GM12873 (cell line): ENCODE results near the gene CCDC121.
A peak's percentile ranks its signal among the peaks of the same experiment; 100 is the strongest.

Experiments
- TF ChIP-seq, protein P1 (sequence below): IDR thresholded peaks from 2 replicates; pipeline ENCODE4 v1.5.1; 2012; ENCODE audit warnings: low read depth, mild to moderate bottlenecking, moderate library complexity, low read length, control low read depth; ENCODE audit not compliant: insufficient read depth; ENCODE audit errors: missing control alignments

CCDC121 gene, protein sequence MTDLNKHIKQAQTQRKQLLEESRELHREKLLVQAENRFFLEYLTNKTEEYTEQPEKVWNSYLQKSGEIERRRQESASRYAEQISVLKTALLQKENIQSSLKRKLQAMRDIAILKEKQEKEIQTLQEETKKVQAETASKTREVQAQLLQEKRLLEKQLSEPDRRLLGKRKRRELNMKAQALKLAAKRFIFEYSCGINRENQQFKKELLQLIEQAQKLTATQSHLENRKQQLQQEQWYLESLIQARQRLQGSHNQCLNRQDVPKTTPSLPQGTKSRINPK

DNA sequence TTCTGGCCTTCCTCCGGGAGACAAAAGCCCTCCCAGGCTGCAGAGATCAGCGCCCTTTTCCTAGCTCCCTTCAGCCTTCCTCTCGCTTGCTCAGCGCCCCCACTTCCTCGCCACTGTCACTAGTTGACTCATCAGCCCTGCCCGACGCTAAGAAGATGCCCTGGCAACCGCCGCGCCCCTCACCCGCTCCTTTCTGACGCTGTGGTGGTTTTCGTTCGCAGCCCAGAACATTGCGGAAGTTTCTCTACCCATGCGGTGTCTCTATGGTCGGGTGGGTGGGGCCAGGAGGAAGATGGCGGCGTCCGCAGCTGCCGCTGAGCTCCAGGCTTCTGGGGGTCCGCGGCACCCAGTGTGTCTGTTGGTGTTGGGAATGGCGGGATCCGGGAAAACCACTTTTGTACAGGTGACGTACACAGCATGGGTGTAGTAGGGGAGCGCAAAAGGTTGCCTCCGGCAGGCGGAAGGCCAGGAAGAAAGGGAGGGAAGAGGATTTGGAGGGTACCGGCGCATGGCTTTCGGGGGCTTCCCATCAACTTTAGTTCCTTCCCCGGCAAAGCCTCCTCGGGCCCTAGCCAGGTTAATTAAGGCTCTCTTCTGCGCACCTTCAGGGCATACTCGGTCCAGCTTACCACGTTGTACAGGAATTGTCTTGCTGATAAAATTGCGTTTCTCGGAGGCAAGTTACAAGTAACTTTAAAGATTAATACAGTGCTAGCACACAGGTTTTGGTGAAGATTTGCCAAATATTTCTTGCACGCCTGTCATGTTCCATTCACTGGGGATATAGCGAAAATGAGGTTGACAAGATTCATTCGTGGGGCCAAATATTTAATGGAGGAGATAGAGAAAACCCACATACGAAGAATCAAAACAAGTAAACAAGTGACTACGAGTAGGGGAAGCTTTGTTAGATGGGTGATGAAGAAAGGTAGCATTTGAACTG, at the start of gene CCDC121, which contains the start of gene GPN1:
Gene CCDC121 (minus strand): TSS at position 246 of the 943 bp plus-strand sequence. CDS start 1,213 bp downstream, outside the sequence.
Gene GPN1 (plus strand): TSS at position 284 of the 943 bp plus-strand sequence. CDS start 9 bp downstream, at position 293.
- TF ChIP-seq, protein P1, sequence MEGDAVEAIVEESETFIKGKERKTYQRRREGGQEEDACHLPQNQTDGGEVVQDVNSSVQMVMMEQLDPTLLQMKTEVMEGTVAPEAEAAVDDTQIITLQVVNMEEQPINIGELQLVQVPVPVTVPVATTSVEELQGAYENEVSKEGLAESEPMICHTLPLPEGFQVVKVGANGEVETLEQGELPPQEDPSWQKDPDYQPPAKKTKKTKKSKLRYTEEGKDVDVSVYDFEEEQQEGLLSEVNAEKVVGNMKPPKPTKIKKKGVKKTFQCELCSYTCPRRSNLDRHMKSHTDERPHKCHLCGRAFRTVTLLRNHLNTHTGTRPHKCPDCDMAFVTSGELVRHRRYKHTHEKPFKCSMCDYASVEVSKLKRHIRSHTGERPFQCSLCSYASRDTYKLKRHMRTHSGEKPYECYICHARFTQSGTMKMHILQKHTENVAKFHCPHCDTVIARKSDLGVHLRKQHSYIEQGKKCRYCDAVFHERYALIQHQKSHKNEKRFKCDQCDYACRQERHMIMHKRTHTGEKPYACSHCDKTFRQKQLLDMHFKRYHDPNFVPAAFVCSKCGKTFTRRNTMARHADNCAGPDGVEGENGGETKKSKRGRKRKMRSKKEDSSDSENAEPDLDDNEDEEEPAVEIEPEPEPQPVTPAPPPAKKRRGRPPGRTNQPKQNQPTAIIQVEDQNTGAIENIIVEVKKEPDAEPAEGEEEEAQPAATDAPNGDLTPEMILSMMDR, result peak; percentile 5

DNA sequence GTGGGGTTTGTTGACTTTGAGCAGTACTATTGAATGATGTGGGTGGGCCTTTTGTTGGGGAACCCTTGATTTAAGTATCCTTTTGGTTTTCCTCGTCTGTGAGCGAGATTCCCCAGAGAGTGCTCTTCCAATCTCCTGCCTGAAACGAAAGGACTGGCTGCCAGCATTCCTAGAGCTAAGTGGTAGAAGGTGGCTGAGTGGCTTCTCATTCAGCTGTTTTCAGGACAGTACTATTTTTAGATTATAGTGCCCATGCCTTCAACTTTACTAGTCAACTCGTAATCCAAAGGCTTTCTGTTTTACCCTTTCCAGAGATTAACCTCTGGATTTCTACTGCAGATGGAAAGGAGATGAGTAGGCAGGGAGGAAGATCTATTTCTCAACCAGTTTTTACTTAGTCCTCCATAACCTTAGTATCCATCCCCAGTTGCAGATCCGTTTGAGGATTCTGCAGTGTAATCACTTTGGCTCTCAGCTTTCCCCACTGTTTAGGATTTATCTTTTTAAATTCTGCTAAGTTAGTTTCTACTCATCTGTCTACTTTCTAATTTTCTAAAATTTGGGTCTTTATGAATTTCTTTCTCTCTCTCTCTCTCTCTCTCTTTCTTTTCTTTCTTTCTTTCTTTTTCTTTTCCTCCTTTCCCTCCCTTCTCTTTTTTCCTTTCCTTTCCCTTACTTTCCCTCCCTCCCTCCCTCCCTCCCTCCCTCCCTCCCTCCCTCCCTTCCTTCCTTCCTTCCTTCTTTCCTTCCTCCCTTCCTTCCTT, 44.1 kb upstream of the CCDC121 start:
- TF ChIP-seq, protein P1, result no peak

DNA sequence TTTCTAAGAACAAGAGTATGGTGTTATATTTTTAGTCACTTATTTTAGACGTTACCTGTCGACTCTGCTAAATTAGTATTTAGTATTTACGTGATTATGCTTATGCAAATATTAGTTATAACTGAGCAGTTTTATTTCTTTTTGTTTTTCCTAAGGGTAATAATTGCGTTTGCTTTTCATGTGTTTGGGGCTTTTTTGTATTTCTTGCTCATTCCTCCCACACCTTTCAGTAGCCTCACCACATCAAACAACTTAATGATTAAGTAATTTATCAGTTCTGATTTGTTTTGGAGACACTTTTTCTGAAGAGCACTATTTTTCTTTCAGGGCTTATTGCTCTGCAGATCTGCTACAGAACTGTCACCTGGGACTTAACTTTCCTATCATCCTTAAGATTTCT, 42.4 kb upstream of the CCDC121 start:
- TF ChIP-seq, protein P1, result no peak

DNA sequence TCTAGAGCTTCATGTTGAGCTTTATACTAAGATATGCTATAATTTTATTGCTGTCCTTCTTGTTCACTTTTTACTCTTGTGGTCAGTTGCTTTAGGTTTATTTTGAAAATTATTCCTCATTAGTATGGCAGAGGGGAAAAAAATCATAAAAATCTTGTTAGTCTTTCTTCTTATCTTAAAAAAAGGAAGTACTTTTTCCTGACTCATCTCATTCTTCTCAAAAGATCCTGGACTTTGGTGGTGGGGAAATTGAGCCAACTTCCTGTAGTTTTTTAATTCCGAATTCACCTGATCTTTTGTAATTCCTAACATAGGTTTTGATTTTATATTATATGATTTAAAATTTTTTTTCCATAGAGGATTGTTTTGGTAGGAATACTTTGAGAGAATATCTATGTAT, 38.6 kb upstream of the CCDC121 start:
- TF ChIP-seq, protein P1, result no peak

DNA sequence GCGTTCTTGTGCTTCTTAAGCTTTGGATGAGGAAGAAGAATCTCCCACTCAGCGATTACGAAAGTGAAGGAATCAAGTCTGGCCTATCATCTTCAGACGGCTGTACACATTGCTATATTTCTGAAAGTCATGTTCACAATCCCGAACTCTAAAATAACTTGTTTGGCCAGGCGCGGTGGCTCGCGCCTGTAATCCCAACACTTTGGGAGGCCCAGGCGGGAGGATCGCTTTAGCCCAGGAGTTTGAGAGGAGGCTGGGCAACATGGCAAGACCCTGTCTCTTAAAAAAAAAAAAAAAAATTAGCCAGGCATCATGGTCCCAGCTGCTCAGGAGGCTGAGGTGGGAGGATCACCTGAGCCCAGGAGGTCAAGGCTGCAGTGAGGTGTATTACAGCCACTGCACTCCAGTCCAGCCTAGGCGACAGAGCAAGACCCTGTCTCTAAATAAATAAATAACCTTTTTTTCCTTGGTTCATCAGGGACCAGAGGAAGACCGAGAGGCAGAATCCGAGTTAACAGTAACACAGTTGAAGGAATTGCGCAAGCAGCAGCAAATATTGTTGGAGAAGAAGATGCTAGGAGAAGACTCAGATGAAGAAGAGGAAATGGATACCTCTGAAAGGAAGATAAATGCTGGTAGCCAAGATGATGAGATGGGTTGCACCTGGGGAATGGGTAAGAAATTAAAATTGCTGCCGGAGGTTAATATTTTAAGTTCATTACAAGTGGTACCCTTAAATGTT, 36.0 kb upstream of the CCDC121 start:
- TF ChIP-seq, protein P1, result no peak

DNA sequence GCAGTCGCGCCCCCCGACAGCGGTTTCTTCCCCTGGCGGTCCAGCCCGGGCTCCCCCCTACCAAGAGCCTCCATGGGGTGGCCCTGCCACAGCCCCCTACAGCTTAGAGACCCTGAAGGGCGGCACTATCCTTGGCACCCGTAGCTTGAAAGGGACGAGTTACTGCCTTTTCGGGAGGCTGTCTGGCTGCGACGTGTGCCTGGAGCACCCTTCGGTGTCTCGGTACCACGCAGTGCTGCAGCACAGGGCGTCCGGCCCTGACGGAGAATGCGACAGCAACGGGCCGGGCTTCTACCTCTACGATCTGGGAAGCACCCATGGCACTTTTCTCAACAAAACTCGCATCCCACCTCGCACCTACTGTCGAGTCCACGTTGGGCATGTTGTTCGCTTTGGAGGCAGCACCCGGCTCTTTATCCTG, 35.4 kb upstream of the CCDC121 start:
- TF ChIP-seq, protein P1, result no peak
